HG03558 (cell line): ENCODE measurements around the gene CA10.

ENCODE experiments used
- ATAC-seq: cut with Tn5 transposase; IDR thresholded peaks from one replicate; pipeline ENCODE4 v1.9.1; 2021; ENCODE audit warnings: moderate number of reproducible peaks; ENCODE audit not compliant: unreplicated experiment; ENCODE audit errors: extremely low read depth

CA10 gene

GRCh38 chr17:52049496-52049895 lies 109.0 kb downstream of the CA10 start:
- no peak for ATAC-seq

DNA sequence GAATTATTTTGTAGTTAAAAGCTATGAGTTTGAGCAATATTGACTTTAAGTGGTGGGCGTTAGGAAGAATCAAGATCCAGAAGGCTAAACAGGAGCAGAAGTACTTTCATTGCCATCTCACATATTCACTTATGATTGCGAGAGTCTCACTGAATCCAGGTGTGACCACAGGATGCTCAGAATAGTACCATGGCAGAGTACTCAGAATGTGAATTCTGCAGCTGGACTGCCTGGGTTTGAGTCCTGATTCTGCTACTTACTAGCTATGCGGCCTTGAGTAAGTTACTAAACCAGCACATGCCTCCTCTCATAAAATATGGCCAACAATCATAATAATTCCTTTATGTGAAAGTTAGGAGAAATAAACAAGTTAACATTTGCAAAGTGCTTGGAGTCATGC lies 109.5 kb downstream of the CA10 start:
- no peak for ATAC-seq

DNA sequence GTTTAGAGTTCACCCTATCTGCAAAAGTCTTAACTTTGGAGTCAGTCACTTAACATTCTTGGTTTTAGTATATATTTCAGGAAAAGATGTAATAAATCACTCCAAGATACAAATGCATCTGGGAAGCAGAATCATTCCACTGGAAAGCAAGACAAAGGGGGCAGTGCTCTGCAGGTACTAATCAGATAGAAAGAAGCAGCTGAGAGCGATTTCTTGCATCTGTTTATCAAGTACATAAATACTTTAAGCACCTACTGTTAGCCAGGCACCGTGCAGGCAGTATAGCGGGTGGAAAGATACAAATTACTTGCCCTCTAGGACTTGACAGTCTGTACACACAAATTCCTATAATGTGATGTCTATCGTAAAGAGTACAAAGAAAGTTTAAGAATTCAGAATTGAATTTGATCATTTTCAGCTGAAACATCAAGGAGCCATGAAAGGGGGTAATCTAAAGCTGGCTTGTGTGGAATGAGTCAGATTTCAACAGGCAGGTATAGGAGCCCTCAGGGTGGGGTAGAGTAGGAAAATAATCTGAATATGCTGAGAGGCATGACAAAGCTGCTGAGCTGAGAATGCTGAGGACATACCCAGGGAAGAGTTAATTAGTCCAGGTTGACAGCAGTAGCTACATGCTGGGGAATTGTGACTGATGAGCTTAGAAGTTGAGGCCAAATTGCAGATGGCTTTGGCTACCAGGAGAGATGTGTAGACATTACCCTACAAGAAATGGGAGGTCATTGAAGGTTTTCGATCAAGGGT lies 110.2 kb downstream of the CA10 start:
- no peak for ATAC-seq

- no peak for ATAC-seq
Observed at GRCh38 chr17:52047086-52047485, 111.4 kb downstream of the CA10 start.

DNA sequence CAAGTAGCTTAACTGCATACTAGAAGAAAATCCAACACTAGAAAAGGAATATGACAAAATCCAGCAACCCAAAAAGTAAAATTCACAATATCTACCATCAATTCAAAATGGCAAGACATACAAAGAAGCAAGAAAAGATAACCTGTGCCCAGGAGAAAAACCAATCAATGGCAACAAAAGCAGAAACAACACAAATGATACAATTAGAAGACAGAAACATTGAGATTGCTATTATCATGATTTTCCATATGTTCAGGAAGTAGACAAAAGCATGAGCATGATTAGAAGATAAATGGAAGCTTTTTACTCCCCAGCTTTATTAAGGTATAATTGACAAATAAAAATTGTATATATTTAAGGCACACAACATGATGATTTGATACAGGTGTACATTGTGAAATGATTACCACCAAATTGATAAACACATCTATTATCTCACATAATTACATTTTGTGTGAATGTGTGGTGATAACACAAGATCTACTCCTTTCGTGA lies 117.3 kb downstream of the CA10 start:
- ATAC-seq = no peak

GRCh38 chr17:52036416-52036815 lies 122.1 kb downstream of the CA10 start:
- ATAC-seq = no peak

DNA sequence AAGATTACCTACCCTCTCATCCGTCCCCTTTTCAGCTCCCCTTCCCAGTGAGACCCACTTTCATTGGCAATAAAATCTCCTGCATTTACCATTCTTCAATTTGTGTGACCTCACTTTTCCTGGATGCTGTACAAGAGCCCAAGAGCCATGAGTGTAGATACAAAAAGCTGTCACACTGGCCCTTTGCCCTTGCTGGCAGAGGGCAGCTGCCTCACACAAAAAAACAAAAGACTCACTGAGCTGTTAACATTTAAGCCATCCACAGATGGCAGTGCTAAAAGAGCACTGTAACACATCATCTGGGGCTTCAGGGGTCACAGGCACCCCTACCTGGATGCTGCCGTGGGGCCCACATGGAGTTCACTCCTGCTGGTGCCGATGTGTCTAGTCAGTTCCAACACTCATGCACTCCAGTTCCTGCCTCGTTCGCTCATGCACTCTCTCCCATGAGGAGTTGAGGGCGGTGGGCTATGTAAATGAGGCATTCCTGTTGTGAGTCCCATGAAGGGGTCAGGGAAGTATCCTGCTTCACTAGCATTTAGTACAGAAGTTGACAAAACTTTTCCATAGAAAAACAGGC lies 123.1 kb downstream of the CA10 start:
- no peak for ATAC-seq

- ATAC-seq = no peak
Observed at GRCh38 chr17:52032454-52032853, 126.1 kb downstream of the CA10 start.

GRCh38 chr17:52030052-52030451 lies 128.5 kb downstream of the CA10 start:
- ATAC-seq = no peak

GRCh38 chr17:52027620-52028295 lies 130.8 kb downstream of the CA10 start:
- ATAC-seq = no peak

- ATAC-seq = no peak
Observed at GRCh38 chr17:52027081-52027480, 131.4 kb downstream of the CA10 start.

DNA sequence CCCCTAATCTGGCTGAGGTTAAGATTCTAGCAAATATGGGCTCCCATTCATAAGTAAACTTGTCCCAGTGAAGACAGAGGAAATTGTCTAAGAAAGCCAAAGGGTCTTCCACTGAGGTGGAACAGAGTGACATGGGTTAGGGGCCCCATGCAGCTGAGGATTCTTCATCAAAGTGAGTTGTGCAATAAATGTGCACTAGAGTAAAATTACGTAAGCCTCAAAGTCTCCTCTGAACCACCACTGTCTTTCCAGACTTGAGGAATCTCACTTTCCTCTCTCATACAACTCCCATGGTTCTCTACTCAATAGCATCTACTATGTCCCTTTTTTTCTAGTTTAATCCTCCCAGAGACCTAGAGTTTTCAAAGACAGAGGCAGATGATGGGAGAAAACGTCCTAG lies 132.4 kb downstream of the CA10 start:
- no peak for ATAC-seq

DNA sequence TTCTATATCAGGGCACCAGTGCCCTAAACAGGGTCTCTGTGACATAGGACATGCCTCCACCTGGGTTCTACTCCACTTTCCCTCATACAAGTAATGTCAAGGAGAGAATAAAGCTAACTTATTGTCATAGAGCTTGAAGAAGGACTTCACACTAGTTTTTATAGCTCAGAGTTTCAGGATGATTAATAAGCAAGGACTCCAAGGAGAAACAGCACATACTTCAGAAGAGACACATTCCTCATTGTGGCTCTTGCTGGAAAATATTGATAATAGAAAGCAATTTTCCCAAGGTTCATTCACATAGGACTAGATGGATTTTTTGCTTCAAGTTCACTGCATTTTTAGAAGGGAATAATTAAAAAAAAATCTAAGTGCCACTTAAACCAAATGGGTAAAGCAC lies 133.3 kb downstream of the CA10 start:
- no peak for ATAC-seq

- ATAC-seq = no peak
Observed at GRCh38 chr17:52024300-52024870, 134.1 kb downstream of the CA10 start.

GRCh38 chr17:52011064-52011463 lies 147.4 kb downstream of the CA10 start:
- no peak for ATAC-seq

GRCh38 chr17:51999654-52000053 lies 158.9 kb downstream of the CA10 start:
- no peak for ATAC-seq

DNA sequence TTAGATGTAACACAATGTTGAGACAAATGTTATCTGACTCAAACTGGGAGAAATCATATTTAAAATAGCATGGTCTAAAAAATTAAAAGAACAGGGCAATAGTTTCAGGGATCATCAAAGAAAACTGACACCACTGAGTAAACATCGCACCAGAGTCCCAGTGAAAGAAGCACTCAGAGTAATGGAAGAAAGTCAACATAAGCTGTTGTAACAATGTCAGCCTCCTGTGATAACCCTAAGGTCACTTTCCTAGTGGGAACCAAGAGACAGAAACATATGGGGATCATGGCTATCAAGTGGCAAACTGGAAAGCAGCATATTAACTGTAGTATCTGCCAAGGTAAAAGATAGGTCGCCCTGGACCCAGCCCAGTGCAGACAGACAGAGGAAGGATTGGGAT lies 160.8 kb downstream of the CA10 start:
- ATAC-seq = no peak

- no peak for ATAC-seq
Observed at GRCh38 chr17:51995797-51996403, 162.6 kb downstream of the CA10 start.

DNA sequence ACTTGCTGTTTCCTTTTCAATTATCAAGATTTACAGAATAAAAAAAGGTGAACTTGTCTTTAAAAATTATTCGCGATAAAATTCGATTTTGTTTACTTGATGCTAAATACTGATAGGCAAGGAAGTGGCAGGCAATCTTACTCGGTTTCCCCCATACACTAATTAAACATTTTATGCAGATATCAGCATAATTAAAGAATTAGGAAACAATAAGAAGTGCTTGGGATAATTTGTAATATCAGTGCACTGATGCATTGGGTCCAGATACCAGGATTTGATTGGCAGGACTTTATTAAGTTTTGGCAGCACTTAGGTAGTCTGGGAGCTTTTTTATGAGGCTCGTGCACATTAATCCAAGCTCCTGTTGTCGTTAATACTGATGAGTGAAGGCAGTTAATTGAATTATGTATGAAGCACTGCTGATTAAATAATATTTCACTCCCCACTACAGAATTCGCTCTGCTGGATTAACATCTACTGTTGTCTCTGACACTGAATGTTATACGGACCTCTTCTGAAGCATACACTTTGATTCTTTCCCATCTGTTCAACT lies 165.6 kb downstream of the CA10 start:
- ATAC-seq = no peak

DNA sequence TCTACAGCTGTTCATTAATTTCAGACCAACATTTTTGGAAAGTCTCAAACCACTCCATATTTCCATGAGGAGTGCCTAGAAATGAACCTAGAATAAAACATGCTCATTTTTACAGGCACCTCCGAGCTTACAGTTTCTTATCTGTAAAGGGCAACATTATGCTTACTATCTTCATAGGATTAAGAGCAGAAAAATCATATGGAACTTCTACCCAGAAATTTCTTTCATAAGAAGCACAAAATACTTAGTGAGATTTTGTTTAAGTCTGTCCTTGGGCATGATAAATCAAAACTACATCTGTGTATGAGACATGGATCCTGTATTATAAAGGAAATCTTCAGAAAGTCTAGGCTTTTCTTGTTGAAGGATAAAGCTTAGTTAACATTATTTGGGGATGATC lies 187.4 kb downstream of the CA10 start:
- no peak for ATAC-seq
